Ovary (tissue), 3 donors: ENCODE data around the gene FAM3C.

ENCODE experiments used
- CTCF ChIP-seq, 3 donors: fragments of 450-650 bp in 2 of 3; fragments of 200-600 bp in 1 of 3; IDR thresholded peaks; one replicate each; pipeline versions ENCODE4 v1.5.1 to v1.8.0; 2016 to 2022; ENCODE audit warnings: antibody characterized with exemption in 3 of 3, mild to moderate bottlenecking in 1 of 3
- EP300 ChIP-seq: sonication (generic); formaldehyde crosslinking; IDR thresholded peaks from one replicate; pipeline ENCODE4 v1.6.1; 2017; ENCODE audit warnings: antibody characterized with exemption
- POLR2A ChIP-seq: fragments of 450-650 bp; IDR thresholded peaks from one replicate; pipeline ENCODE4 v1.6.1; 2017; ENCODE audit warnings: antibody characterized with exemption, mild to moderate bottlenecking, moderate library complexity
- donor health status: DM: no; HTN: no; CAD: no.

- TF ChIP-seq CTCF (IDR thresholded peaks at IDR 0.05) (no peak), EP300 (no peak), POLR2A (no peak)
Measured at GRCh38 chr7:121329191-121330052, 66.7 kb downstream of the FAM3C start.
